Mesodermal cell (in vitro differentiated cells): ENCODE data around the gene CELA3A.
"Not testable (repeated sequence)": the region's sequence is repeated elsewhere in the genome, so short reads cannot be mapped to it uniquely, and the experiment has no call there.

ENCODE experiments used
- H3K27ac ChIP-seq: 2 replicates; pipeline ENCODE4 v1.7.0; 2013; ENCODE audit warnings: mild to moderate bottlenecking, low read depth, low read length, moderate library complexity; ENCODE audit not compliant: severe bottlenecking
- H3K36me3 ChIP-seq: 2 replicates; pipeline ENCODE4 v1.7.1; 2013; ENCODE audit warnings: mild to moderate bottlenecking, low read length, moderate library complexity; ENCODE audit not compliant: control insufficient read depth, insufficient read depth
- H3K4me1 ChIP-seq: one replicate; pipeline ENCODE4 v1.7.1; 2013; ENCODE audit warnings: mild to moderate bottlenecking, low read length; ENCODE audit not compliant: insufficient read depth, control insufficient read depth, poor library complexity, severe bottlenecking
- H3K4me3 ChIP-seq: 2 replicates; pipeline ENCODE4 v1.7.0; 2013; ENCODE audit warnings: low read length, control low read depth, mild to moderate bottlenecking; ENCODE audit not compliant: insufficient read depth, poor library complexity, severe bottlenecking; ENCODE audit errors: extremely low read depth
- H3K9me3 ChIP-seq: 2 replicates; pipeline ENCODE4 v1.7.1; 2013; ENCODE audit warnings: mild to moderate bottlenecking, low read length, moderate library complexity; ENCODE audit not compliant: control insufficient read depth
- WGBS, 2 experiments: methylation state at CpG; one replicate each; pipeline ENCODE4 v1.1.5; 2013; ENCODE audit warnings: missing lambda C conversion rate in 2 of 2; ENCODE audit not compliant: insufficient coverage in 2 of 2; 5-methylcytosine and 5-hydroxymethylcytosine counted together

CELA3A gene

DNA sequence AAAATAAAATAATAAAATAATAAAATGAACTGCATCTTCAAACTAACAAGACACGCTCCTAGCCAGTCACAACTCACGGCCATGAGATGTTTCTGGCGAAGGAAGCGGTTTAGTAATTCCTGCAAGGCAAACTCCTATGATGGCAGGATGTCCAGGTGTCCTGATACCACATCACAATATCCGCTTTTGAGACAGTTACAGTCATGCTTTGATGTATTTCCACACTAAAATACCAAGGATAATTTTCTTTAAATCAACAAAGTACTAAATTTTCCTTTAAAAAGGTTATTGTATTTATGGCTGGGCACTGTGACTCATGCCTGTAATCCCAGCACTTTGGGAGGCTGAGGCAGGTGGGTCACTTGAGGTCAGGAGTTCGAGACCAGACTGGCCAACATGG is 34.2 kb upstream of the CELA3A start:
- H3K36me3 ChIP-seq, H3K27ac ChIP-seq, H3K9me3 ChIP-seq, H3K4me1 ChIP-seq, H3K4me3 ChIP-seq: not testable (repeated sequence)
- 93 to 95% methylated on average over 4 of the region's 6 CpGs for WGBS, 2 experiments

DNA sequence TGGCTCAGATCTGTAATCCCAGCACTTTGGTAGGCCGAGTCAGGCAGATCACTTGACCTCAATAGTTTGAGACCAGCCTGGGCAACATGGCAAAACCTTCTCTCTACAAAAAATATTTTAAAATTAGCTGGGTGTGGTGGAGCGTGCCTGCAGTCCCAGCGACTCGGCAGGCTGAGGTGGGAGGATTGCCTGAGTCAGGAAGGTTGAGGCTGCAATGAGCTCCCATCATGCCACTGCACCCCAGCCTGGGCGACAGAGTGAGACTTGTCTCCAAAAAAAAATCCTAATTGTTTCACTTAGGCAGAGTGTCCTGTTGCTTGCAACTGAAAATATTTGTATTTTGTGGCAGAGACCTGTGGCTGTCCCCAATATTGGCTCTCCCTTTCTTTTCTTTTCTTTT is 32.4 kb upstream of the CELA3A start:
- H3K27ac ChIP-seq, H3K9me3 ChIP-seq, H3K4me1 ChIP-seq, H3K4me3 ChIP-seq, H3K36me3 ChIP-seq: not testable (repeated sequence)
- 83 to 92% methylated on average over 2 to 3 of the region's 5 CpGs for WGBS, 2 experiments

DNA sequence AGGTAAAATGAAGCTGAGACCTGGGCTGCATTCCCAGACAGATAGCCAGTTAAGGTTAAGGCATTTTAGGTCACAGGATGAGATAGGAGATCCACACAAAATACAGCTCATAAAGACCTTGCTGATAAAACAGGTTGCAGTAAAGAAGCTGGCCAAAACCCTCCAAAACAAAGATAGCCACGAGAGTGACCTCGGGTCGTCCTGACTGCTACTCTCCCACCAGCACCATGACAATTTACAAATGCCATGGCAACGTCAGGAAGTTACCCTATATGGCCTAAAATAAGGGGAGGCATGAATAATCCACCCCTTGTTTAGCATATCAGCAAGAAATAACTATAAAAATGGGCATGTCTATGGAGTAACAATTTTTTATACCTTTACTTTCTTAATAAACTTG is 30.9 kb upstream of the CELA3A start:
- not testable (repeated sequence) for H3K9me3 ChIP-seq, H3K36me3 ChIP-seq, H3K27ac ChIP-seq, H3K4me1 ChIP-seq, H3K4me3 ChIP-seq
- no CpG with 5 or more reads among the region's 4 CpGs for WGBS, 2 experiments

DNA sequence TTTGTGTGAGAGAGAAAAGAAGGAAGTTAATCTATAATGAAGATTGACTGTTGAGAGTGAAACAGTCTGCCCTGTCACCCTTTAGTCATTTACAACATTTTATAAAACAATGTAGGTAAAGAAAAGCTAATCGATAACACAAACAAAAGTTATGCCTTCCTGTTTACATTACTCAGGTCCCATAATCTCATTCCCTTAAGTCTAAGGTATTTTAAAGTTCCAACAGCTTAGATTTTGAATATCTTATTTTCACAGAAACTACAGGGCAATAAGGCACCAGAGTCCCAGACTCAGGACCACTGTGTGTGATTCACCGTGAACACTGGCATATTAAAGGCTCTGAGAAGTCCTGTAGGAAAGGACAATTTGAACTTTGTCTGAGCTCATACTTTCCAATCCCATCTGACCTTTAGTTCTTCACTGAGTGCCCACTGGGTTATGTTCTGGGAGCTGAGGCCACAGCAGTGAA is 28.4 kb upstream of the CELA3A start:
- H3K4me3 ChIP-seq, H3K4me1 ChIP-seq, H3K9me3 ChIP-seq, H3K27ac ChIP-seq, H3K36me3 ChIP-seq: not testable (repeated sequence)
- 83% methylated on average over 1 of the region's 2 CpGs; no CpG with 5 or more reads in 1 of the 2 experiments for WGBS, 2 experiments

GRCh38 chr1:21973948-21974347 is 27.5 kb upstream of the CELA3A start:
- H3K4me3 ChIP-seq, H3K27ac ChIP-seq, H3K36me3 ChIP-seq, H3K4me1 ChIP-seq, H3K9me3 ChIP-seq: not testable (repeated sequence)
- no CpG with 5 or more reads among the region's 8 CpGs for WGBS, 2 experiments

DNA sequence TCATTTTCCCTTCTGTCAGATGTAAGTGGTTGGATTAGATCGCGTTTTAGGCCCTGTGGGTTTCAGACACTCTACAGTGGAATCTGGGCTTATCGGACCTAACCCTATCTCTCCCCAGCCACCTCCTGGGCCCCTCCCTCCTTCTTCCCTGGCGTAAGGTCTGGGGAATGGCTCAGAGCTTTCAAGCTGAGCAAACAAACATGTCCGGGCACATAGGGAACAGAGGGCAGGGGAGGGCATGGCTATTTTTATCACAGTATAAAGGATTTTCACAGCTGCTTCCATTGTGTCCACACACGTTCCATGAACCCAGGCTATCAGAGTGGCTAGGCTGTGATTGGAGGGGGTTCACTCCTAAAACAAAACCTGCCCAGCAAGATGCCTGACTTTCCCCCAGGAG is 26.8 kb upstream of the CELA3A start:
- not testable (repeated sequence) for H3K27ac ChIP-seq, H3K9me3 ChIP-seq, H3K36me3 ChIP-seq, H3K4me3 ChIP-seq, H3K4me1 ChIP-seq
- WGBS, 2 experiments: 100% methylated on average over 1 of the region's 6 CpGs; no CpG with 5 or more reads in 1 of the 2 experiments

DNA sequence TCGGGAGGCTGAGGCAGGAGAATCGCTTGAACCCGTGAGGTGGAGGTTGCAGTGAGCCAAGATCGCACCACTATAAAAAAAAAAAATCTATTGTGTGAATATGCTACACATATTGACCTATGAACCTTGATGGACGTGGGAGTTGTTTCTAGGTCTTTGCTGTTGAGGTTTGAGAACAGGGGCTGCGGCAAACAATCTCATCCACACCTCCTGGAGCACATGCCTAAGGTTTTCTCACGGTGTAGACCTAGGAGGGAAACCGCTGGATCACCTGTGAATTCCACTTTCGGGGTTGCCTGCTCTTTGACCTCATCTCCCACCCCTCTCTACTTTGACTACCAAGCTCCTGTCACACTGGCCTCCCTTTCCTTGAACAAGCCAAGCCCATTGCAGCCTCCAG is 26.2 kb upstream of the CELA3A start:
- not testable (repeated sequence) for H3K27ac ChIP-seq, H3K9me3 ChIP-seq, H3K4me3 ChIP-seq, H3K4me1 ChIP-seq, H3K36me3 ChIP-seq
- WGBS, 2 experiments: 84 to 100% methylated on average over 3 of the region's 9 CpGs

- not testable (repeated sequence) for H3K4me3 ChIP-seq, H3K27ac ChIP-seq, H3K4me1 ChIP-seq, H3K36me3 ChIP-seq, H3K9me3 ChIP-seq
- 91 to 92% methylated on average over 4 to 5 of the region's 9 CpGs for WGBS, 2 experiments
Observed at GRCh38 chr1:21976703-21977239, 24.7 kb upstream of the CELA3A start, which contains the start of gene CELA3B. Gene CELA3B, plus strand, starts transcription at chr1:21977022. Its CDS starts 18 bp downstream, at chr1:21977040.

DNA sequence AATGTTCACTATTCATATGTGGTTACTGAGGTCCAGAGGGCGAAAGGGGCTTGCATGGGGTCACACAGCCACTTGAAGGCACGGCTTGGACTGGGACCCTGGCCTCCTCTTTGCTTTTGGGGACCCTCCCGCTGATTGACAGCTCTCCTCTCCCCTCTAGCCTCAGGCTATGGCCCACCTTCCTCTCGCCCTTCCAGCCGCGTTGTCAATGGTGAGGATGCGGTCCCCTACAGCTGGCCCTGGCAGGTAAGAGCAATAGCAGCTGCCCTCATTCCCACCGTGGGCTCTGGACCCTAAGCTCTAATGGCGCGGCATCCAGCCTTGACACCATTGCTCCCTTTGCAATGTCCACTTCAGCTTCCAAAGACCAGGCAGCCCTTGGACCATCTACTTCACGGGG is 23.2 kb upstream of the CELA3A start:
- H3K4me3 ChIP-seq, H3K27ac ChIP-seq, H3K4me1 ChIP-seq, H3K9me3 ChIP-seq, H3K36me3 ChIP-seq: not testable (repeated sequence)
- WGBS, 2 experiments: 92 to 93% methylated on average over 10 to 11 of the region's 11 CpGs

DNA sequence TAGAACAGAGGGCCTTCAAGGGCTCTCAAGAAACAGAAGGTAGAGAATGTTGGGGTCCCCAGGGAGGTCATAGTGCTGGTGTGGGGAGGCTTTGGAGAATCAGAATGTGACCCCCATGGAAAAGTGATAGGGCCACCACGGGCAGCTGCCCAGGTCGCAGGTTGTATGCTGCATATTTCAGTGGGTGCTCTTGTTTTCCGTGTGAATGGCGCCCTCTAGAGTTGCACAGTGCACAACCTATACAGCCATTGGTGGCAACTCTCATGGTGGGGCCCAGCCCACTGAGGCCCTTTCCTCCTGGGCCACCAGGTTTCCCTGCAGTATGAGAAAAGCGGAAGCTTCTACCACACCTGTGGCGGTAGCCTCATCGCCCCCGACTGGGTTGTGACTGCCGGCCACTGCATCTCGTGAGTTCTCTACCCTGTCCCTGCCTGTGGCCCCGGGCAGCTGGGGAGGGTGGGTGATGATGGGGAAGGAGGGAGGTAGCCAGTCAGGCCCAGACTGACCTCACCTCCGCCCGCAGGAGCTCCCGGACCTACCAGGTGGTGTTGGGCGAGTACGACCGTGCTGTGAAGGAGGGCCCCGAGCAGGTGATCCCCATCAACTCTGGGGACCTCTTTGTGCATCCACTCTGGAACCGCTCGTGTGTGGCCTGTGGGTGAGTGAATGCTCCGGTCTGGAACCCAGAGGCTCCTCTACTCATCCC is 20.8 kb upstream of the CELA3A start:
- H3K27ac ChIP-seq, H3K36me3 ChIP-seq, H3K4me1 ChIP-seq, H3K9me3 ChIP-seq, H3K4me3 ChIP-seq: not testable (repeated sequence)
- 76 to 81% methylated on average over 12 to 14 of the region's 21 CpGs for WGBS, 2 experiments

- not testable (repeated sequence) for H3K36me3 ChIP-seq, H3K9me3 ChIP-seq, H3K27ac ChIP-seq, H3K4me1 ChIP-seq, H3K4me3 ChIP-seq
- WGBS, 2 experiments: 93 to 100% methylated on average over 2 of the region's 4 CpGs
Observed at GRCh38 chr1:21981253-21981652, 20.2 kb upstream of the CELA3A start.
